H1 (cell line): ENCODE results near the gene OR8B2. TPM values are rescaled to one million over a fixed set of nuclear protein-coding genes. Genes with fewer than 3 reads are reported as not detected.
A peak's percentile ranks its signal among the peaks of the same experiment; 100 is the strongest.

Source experiments
- CTCF ChIA-PET: fragments of 300-600 bp; sonication (Branson Sonifier 250); formaldehyde crosslinking; loops from one replicate; lab custom pipeline; 2021; ENCODE audit not compliant: partially characterized antibody; lab: Charles Lee
- POLR2A ChIA-PET: fragments of 300-600 bp; sonication (Branson Sonifier 250); formaldehyde crosslinking; loops from one replicate; lab custom pipeline; 2021; ENCODE audit warnings: inconsistent platforms; ENCODE audit not compliant: partially characterized antibody; lab: Charles Lee
- DNase-seq, 2 experiments: peaks; one replicate each; pipeline versions ENCODE4 v3.0.0 to v3.0.0-alpha.2; 2010 to 2022; ENCODE audit warnings: low spot score in 2 of 2, low read depth in 1 of 2, mixed read lengths in 1 of 2
- FAIRE-seq: peaks from 2 replicates; lab custom pipeline; 2011; peaks lifted over from hg19 to GRCh38; lab: Jason Lieb, UNC
- H2AFZ ChIP-seq: 2 replicates; pipeline ENCODE4 v1.8.1; 2012; ENCODE audit warnings: low read length, inconsistent platforms
- H2AK5ac ChIP-seq: 2 replicates; pipeline ENCODE4 v1.6.1; 2013; ENCODE audit warnings: low read depth, low read length
- H2BK120ac ChIP-seq: replicated peaks from 2 replicates; pipeline ENCODE3; 2013; ENCODE audit warnings: low read depth, low read length, inconsistent platforms
- H2BK12ac ChIP-seq: 2 replicates; pipeline ENCODE4 v1.6.1; 2013; ENCODE audit warnings: low read depth, low read length
- H2BK15ac ChIP-seq: 2 replicates; pipeline ENCODE4 v1.6.1; 2013; ENCODE audit warnings: low read length
- H2BK20ac ChIP-seq: 2 replicates; pipeline ENCODE4 v1.6.1; 2013; ENCODE audit warnings: low read length
- H2BK5ac ChIP-seq: 2 replicates; pipeline ENCODE4 v1.6.1; 2013; ENCODE audit warnings: low read depth, low read length
- H3K14ac ChIP-seq: 2 replicates; pipeline ENCODE4 v1.6.1; 2013; ENCODE audit warnings: inconsistent platforms; ENCODE audit not compliant: insufficient read length
- H3K18ac ChIP-seq: 2 replicates; pipeline ENCODE4 v1.6.1; 2013; ENCODE audit warnings: low read length; ENCODE audit errors: extremely low read depth
- H3K23ac ChIP-seq: 2 replicates; pipeline ENCODE4 v1.6.1; 2013; ENCODE audit warnings: inconsistent platforms; ENCODE audit not compliant: insufficient read length
- H3K23me2 ChIP-seq: 2 replicates; pipeline ENCODE4 v1.6.1; 2013; ENCODE audit warnings: low read depth, low read length
- H3K27ac ChIP-seq: 2 replicates; pipeline ENCODE4 v1.6.1; 2011; ENCODE audit warnings: low read depth, low read length, inconsistent platforms
- H3K27me3 ChIP-seq, 4 experiments: replicated peaks in 1 of 4; 1 replicate in 1 of 4; 2 replicates in 3 of 4; pipeline versions ENCODE4 v1.6.1 to v1.8.1; 2011 to 2013; ENCODE audit warnings: low read length in 3 of 4, mild to moderate bottlenecking in 3 of 4, inconsistent platforms in 2 of 4, mixed read lengths in 2 of 4, moderate library complexity in 1 of 4; ENCODE audit not compliant: control insufficient read depth in 3 of 4, insufficient read depth in 3 of 4; ENCODE audit errors: extremely low read depth in 1 of 4
- H3K36me3 ChIP-seq, 4 experiments: 2 replicates each; pipeline versions ENCODE4 v1.6.1 to v1.8.1; 2011 to 2013; ENCODE audit warnings: mild to moderate bottlenecking in 4 of 4, low read length in 3 of 4, moderate library complexity in 2 of 4, control low read depth in 1 of 4, inconsistent platforms in 1 of 4; ENCODE audit not compliant: insufficient read depth in 4 of 4, control insufficient read depth in 2 of 4
- H3K4ac ChIP-seq: replicated peaks from 2 replicates; pipeline ENCODE3; 2013; ENCODE audit warnings: low read length, low read depth, mixed read lengths, inconsistent platforms; ENCODE audit not compliant: insufficient read length
- H3K4me1 ChIP-seq, 4 experiments: replicated peaks in 1 of 4; 1 replicate in 1 of 4; 2 replicates in 3 of 4; pipeline versions ENCODE4 v1.6.1 to v1.8.1; 2011 to 2013; ENCODE audit warnings: low read length in 3 of 4, inconsistent platforms in 2 of 4, mixed read lengths in 1 of 4; ENCODE audit not compliant: insufficient read depth in 4 of 4, control insufficient read depth in 3 of 4
- H3K4me2 ChIP-seq, 2 experiments: 2 replicates each; pipeline versions ENCODE4 v1.6.1 to v1.8.1; 2011 to 2013; ENCODE audit warnings: low read depth in 2 of 2, low read length in 2 of 2, control low read depth in 1 of 2, inconsistent platforms in 1 of 2, mild to moderate bottlenecking in 1 of 2; ENCODE audit not compliant: insufficient read depth in 1 of 2
- H3K4me3 ChIP-seq, 4 experiments: fragments of 200-600, 300-600 bp in 1 of 4; sonication (generic), shearing (Covaris generic), sonication (Bioruptor Twin) in 1 of 4; 2 replicates each; pipeline versions ENCODE4 v1.5.1 to v1.8.1; 2011 to 2016; ENCODE audit warnings: low read length in 4 of 4, low read depth in 3 of 4, control low read depth in 2 of 4, inconsistent platforms in 2 of 4, mild to moderate bottlenecking in 2 of 4, mixed read lengths in 1 of 4, moderate library complexity in 1 of 4; ENCODE audit not compliant: insufficient read depth in 2 of 4; ENCODE audit errors: extremely low read depth in 1 of 4
- H3K56ac ChIP-seq: replicated peaks from 2 replicates; pipeline ENCODE3; 2013; ENCODE audit warnings: low read depth, mild to moderate bottlenecking, mixed read lengths, low read length, inconsistent platforms; ENCODE audit not compliant: insufficient read length
- H3K79me1 ChIP-seq: 2 replicates; pipeline ENCODE4 v1.6.1; 2013; ENCODE audit warnings: low read depth, low read length, control low read depth
- H3K79me2 ChIP-seq, 2 experiments: 2 replicates each; pipeline versions ENCODE4 v1.6.1 to v1.8.1; 2012 to 2013; ENCODE audit warnings: low read length in 2 of 2, mild to moderate bottlenecking in 2 of 2, inconsistent platforms in 1 of 2; ENCODE audit not compliant: insufficient read depth in 2 of 2, control insufficient read depth in 1 of 2
- H3K9ac ChIP-seq, 4 experiments: replicated peaks in 1 of 4; 1 replicate in 1 of 4; 2 replicates in 3 of 4; pipeline versions ENCODE4 v1.6.1 to v1.8.1; 2011 to 2013; ENCODE audit warnings: low read depth in 3 of 4, low read length in 3 of 4, control low read depth in 2 of 4, mild to moderate bottlenecking in 2 of 4, moderate library complexity in 2 of 4, inconsistent platforms in 1 of 4; ENCODE audit errors: extremely low read depth in 1 of 4
- H3K9me3 ChIP-seq, 2 experiments: 2 replicates each; pipeline versions ENCODE4 v1.6.1 to v1.8.1; 2012 to 2013; ENCODE audit warnings: mild to moderate bottlenecking in 2 of 2, moderate library complexity in 2 of 2, control low read depth in 1 of 2, inconsistent platforms in 1 of 2, low read depth in 1 of 2, low read length in 1 of 2, mixed read lengths in 1 of 2; ENCODE audit not compliant: insufficient read depth in 2 of 2
- H4K20me1 ChIP-seq, 2 experiments: replicated peaks in 1 of 2; 2 replicates each; pipeline versions ENCODE3 to v1.8.1; 2011 to 2013; ENCODE audit warnings: inconsistent platforms in 2 of 2, low read length in 2 of 2, mild to moderate bottlenecking in 1 of 2; ENCODE audit not compliant: insufficient read depth in 2 of 2, control insufficient read depth in 1 of 2
- H4K5ac ChIP-seq: 2 replicates; pipeline ENCODE4 v1.6.1; 2013; ENCODE audit warnings: low read length, low read depth, mixed read lengths, inconsistent platforms; ENCODE audit not compliant: insufficient read length
- H4K8ac ChIP-seq: 2 replicates; pipeline ENCODE4 v1.8.0; 2013; ENCODE audit warnings: mild to moderate bottlenecking, moderate library complexity, low read length, inconsistent platforms; ENCODE audit not compliant: insufficient read depth; ENCODE audit errors: extremely low read depth
- H4K91ac ChIP-seq: replicated peaks from 2 replicates; pipeline ENCODE3; 2013; ENCODE audit warnings: low read length, mixed read lengths, inconsistent platforms; ENCODE audit not compliant: insufficient read length
- RAD21 ChIP-seq, 2 experiments: IDR thresholded peaks in 1 of 2; conservative IDR thresholded peaks in 1 of 2; 2 replicates each; pipeline ENCODE4 v1.6.1; 2011; ENCODE audit warnings: low read depth in 2 of 2, low read length in 2 of 2, improper control_type of control experiment in 1 of 2, inconsistent platforms in 1 of 2, mild to moderate bottlenecking in 1 of 2, moderate library complexity in 1 of 2
- SIRT6 ChIP-seq: IDR thresholded peaks from one replicate; pipeline ENCODE4 v1.7.1; 2012; ENCODE audit warnings: low read length, inconsistent platforms
- TEAD4 ChIP-seq: IDR thresholded peaks from 2 replicates; pipeline ENCODE4 v1.6.1; 2012; ENCODE audit warnings: low read depth, low read length, inconsistent platforms, mixed read lengths
- WGBS, 2 experiments: shearing (Covaris generic) in 1 of 2; methylation state at CpG; one replicate each; pipeline versions ENCODE4 v1.1.6 to v1.1.7; 2013 to 2015; ENCODE audit warnings: low lambda C conversion rate in 2 of 2, mixed read lengths in 2 of 2, inconsistent platforms in 1 of 2, low coverage in 1 of 2, missing lambda C conversion rate in 1 of 2; ENCODE audit not compliant: insufficient replicate concordance in 2 of 2, insufficient coverage in 1 of 2, insufficient read length in 1 of 2; ENCODE audit errors: extremely low coverage in 1 of 2, missing lambda C conversion rate in 1 of 2; 5-methylcytosine and 5-hydroxymethylcytosine counted together
- polyA plus RNA-seq, 7 experiments: library from polyadenylated mRNA; depleted of rRNA in 3 of 7; stranded (reverse) in 5 of 7; unstranded in 2 of 7; fragments of >200 nt in 5 of 7; fragments of 200-250 nt in 2 of 7; gene quantifications; 1 replicate in 5 of 7; 2 replicates in 1 of 7; 4 replicates in 1 of 7; pipeline versions ENCODE4 v1.2.1 to v1.2.3, GENCODE V29; 2011 to 2013; ENCODE audit warnings: missing spikeins in 2 of 7, mixed read lengths in 2 of 7
- total RNA-seq: library from RNA; stranded (reverse); fragmentation: NEBNext Ultra II Directional; extraction: Animal tissue kit (Norgen Biotek cat#: 25700); gene quantifications from 2 replicates; pipeline ENCODE4 v1.2.1, GENCODE V29; 2021
- TF ChIP-seq, protein P1 (sequence below): IDR thresholded peaks from 2 replicates; pipeline ENCODE4 v1.6.1; 2012; ENCODE audit warnings: inconsistent platforms
- TF ChIP-seq, protein P2 (sequence below), 3 experiments: IDR thresholded peaks; 1 replicate in 2 of 3; 2 replicates in 1 of 3; pipeline versions ENCODE4 v1.5.1 to v1.6.1; 2011; ENCODE audit warnings: low read length in 3 of 3, mild to moderate bottlenecking in 3 of 3, inconsistent platforms in 2 of 3, low read depth in 1 of 3, moderate library complexity in 1 of 3; ENCODE audit not compliant: insufficient read depth in 1 of 3; ENCODE audit errors: control extremely low read depth in 1 of 3

OR8B2 gene
- total and polyA plus RNA-seq, 2 of the 8 experiments (the other 6 are each of a cell fraction or from before 2014, with no cell fraction given) = not detected

DNA sequence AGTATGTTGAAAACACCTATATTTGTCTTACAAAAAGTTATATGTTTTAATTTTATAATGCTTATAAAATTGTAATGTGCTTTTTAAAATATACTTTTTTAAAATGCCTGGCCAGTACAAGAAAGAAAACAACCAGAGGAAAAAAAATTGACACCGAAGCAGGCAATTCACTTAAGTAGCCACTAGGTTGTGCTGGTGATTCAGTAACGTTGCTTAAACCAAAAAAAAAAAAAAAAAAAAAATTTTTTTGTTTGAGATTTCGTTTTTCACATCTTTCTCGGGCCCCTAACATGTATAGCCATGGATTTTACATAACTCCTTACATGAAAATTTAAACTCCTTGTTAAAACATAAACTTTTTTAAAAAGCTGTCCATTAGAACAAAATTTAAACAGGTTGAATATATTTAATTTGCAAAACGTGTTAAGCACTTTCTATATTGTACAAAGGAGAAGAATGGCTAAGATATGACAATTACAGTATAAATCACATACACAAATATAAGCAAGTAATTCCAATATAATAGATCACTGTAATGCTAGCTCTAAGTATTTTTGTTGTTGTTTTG, 31.1 kb upstream of the OR8B2 start:
- Histone ChIP-seq H4K20me1 (no peaks in the 10 kb centered on the region), H3K9me3 (no peaks in the 10 kb centered on the region), H3K56ac (no peak overlapping the region), H4K91ac (no peak overlapping the region), H2BK15ac (no peak overlapping the region), H3K18ac (no peak overlapping the region), H3K4ac (no peak overlapping the region), H2BK120ac (no peak overlapping the region), H3K4me2 (no peak overlapping the region), H3K4me3 (no peak overlapping the region), H3K4me1 (no peaks in the 10 kb centered on the region), H3K27ac (no peak overlapping the region), H2BK20ac (no peak overlapping the region), H3K36me3 (no peaks in the 10 kb centered on the region), H3K14ac (no peak overlapping the region), H4K8ac (no peak overlapping the region), H3K79me1 (no peaks in the 10 kb centered on the region), H2AK5ac (no peak overlapping the region), H2BK12ac (no peak overlapping the region), H2BK5ac (no peak overlapping the region), H3K23ac (no peak overlapping the region), H2AFZ (no peak overlapping the region), H3K79me2 (no peaks in the 10 kb centered on the region), H3K27me3 (no peaks in the 10 kb centered on the region), H3K9ac (no peak overlapping the region), H4K5ac (no peak overlapping the region), H3K23me2 (no peaks in the 10 kb centered on the region)
- WGBS, 2 experiments = 39% methylated on average over 5 of the region's 5 CpGs; no CpG with 5 or more reads in 1 of the 2 experiments
- TF ChIP-seq SIRT6 (no peak), RAD21 (IDR thresholded peaks at IDR 0.05 in 1 of 2, conservative IDR thresholded peaks at IDR 0.05 in 1 of 2; ENCODE audit: low read depth in 2 of 2, low read length in 2 of 2) (peak; percentile 75 to 78), TEAD4 (no peak)
- TF ChIP-seq, protein P1, sequence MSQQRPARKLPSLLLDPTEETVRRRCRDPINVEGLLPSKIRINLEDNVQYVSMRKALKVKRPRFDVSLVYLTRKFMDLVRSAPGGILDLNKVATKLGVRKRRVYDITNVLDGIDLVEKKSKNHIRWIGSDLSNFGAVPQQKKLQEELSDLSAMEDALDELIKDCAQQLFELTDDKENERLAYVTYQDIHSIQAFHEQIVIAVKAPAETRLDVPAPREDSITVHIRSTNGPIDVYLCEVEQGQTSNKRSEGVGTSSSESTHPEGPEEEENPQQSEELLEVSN = no peak
- TF ChIP-seq, protein P2, sequence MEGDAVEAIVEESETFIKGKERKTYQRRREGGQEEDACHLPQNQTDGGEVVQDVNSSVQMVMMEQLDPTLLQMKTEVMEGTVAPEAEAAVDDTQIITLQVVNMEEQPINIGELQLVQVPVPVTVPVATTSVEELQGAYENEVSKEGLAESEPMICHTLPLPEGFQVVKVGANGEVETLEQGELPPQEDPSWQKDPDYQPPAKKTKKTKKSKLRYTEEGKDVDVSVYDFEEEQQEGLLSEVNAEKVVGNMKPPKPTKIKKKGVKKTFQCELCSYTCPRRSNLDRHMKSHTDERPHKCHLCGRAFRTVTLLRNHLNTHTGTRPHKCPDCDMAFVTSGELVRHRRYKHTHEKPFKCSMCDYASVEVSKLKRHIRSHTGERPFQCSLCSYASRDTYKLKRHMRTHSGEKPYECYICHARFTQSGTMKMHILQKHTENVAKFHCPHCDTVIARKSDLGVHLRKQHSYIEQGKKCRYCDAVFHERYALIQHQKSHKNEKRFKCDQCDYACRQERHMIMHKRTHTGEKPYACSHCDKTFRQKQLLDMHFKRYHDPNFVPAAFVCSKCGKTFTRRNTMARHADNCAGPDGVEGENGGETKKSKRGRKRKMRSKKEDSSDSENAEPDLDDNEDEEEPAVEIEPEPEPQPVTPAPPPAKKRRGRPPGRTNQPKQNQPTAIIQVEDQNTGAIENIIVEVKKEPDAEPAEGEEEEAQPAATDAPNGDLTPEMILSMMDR (IDR thresholded peaks at IDR 0.05; ENCODE audit: control extremely low read depth in 1 of 3, insufficient read depth in 1 of 3, low read depth in 1 of 3, low read length in 3 of 3) = peak in 2 of 3 experiments; percentile 25 to 54; a peak in 2 of 4 replicates
- DNase-seq (no peak), FAIRE-seq (no peak)
- ChIA-PET POLR2A (no interaction called here), CTCF (interaction anchor here (0.5 to 6.2 kb wide), 38 partner anchors 9 to 497 kb away, joined by 3 to 59 read pairs (median 6); partner anchors contain the start of genes OR8B4 and TBRG1)
